GM23338 (cell line): Measurements from ENCODE around the gene CGB2. TPM values are rescaled to one million over a fixed set of nuclear protein-coding genes. Genes with fewer than 3 reads are reported as not detected.
"Not testable (repeated sequence)": the region's sequence is repeated elsewhere in the genome, so short reads cannot be mapped to it uniquely, and the experiment has no call there.

ENCODE experiments used
- ATAC-seq: fragments of 200-7000 bp; cut with Tn5 transposase; 3 replicates; pipeline ENCODE4 v1.9.1; 2020
- DNase-seq: peaks from one replicate; pipeline ENCODE4 v3.0.0-alpha.2; 2015; ENCODE audit warnings: low spot score
- H2AFZ ChIP-seq: fragments of 200-600 bp; sonication (generic); 2 replicates; pipeline ENCODE4 v1.8.0; 2016; ENCODE audit warnings: antibody characterized with exemption, mild to moderate bottlenecking, moderate library complexity
- H3F3A ChIP-seq: fragments of 200-600 bp; sonication (generic); replicated peaks from 2 replicates; pipeline ENCODE4 v1.8.0; 2017; ENCODE audit warnings: antibody characterized with exemption, mixed run types, low read depth
- H3K27ac ChIP-seq: fragments of 200-600 bp; sonication (generic); 2 replicates; pipeline ENCODE4 v1.6.1; 2016; ENCODE audit warnings: low read depth
- H3K27me3 ChIP-seq: fragments of 200-600 bp; sonication (generic); 2 replicates; pipeline ENCODE4 v1.8.0; 2016; ENCODE audit warnings: mild to moderate bottlenecking, mixed run types, moderate library complexity; ENCODE audit not compliant: insufficient read depth
- H3K36me3 ChIP-seq: fragments of 200-600 bp; sonication (generic); 2 replicates; pipeline ENCODE4 v1.8.0; 2016; ENCODE audit warnings: mild to moderate bottlenecking; ENCODE audit not compliant: insufficient read depth
- H3K4me1 ChIP-seq: fragments of 200-600 bp; sonication (generic); 2 replicates; pipeline ENCODE4 v1.8.0; 2016; ENCODE audit warnings: mild to moderate bottlenecking, moderate library complexity; ENCODE audit not compliant: insufficient read depth
- H3K4me2 ChIP-seq: fragments of 200-600 bp; sonication (generic); 2 replicates; pipeline ENCODE4 v1.7.1; 2017; ENCODE audit warnings: mixed run types
- H3K4me3 ChIP-seq: fragments of 200-600 bp; sonication (generic); 2 replicates; pipeline ENCODE4 v1.6.1; 2016; ENCODE audit warnings: mixed run types
- H3K79me2 ChIP-seq: fragments of 200-600 bp; sonication (generic); replicated peaks from 2 replicates; pipeline ENCODE4 v1.8.0; 2017; ENCODE audit warnings: mild to moderate bottlenecking; ENCODE audit not compliant: insufficient read depth
- H3K9me2 ChIP-seq: fragments of 200-600 bp; sonication (generic); 2 replicates; pipeline ENCODE4 v1.8.0; 2017; ENCODE audit not compliant: insufficient read depth
- H4K20me1 ChIP-seq: fragments of 200-600 bp; sonication (generic); replicated peaks from 2 replicates; pipeline ENCODE4 v1.8.0; 2017; ENCODE audit warnings: mild to moderate bottlenecking; ENCODE audit not compliant: insufficient read depth
- H3K27ac Mint-ChIP-seq: 2 replicates; pipeline ENCODE4 v1.8.0; 2020; ENCODE audit warnings: inconsistent platforms, mild to moderate bottlenecking, moderate library complexity, mixed read lengths
- H3K27me3 Mint-ChIP-seq: 3 replicates; pipeline ENCODE4 v1.8.0; 2022; ENCODE audit warnings: low read depth, mild to moderate bottlenecking, moderate library complexity, mixed read lengths, inconsistent platforms; ENCODE audit not compliant: insufficient read depth, poor library complexity
- H3K36me3 Mint-ChIP-seq: 3 replicates; pipeline ENCODE4 v1.8.0; 2021; ENCODE audit warnings: low read depth, mild to moderate bottlenecking, inconsistent platforms, moderate library complexity, mixed read lengths
- H3K4me1 Mint-ChIP-seq: 3 replicates; pipeline ENCODE4 v1.8.0; 2020; ENCODE audit warnings: mild to moderate bottlenecking, inconsistent platforms, mixed read lengths
- H3K4me3 Mint-ChIP-seq: 3 replicates; pipeline ENCODE4 v1.8.0; 2021; ENCODE audit warnings: moderate library complexity, mild to moderate bottlenecking, inconsistent platforms, mixed read lengths
- H3K9me3 Mint-ChIP-seq: 3 replicates; pipeline ENCODE4 v1.8.0; 2020; ENCODE audit warnings: moderate library complexity, mild to moderate bottlenecking, inconsistent platforms, mixed read lengths
- CTCF ChIP-seq, 2 experiments: fragments of 200-600 bp in 1 of 2; sonication (generic) in 1 of 2; conservative IDR thresholded peaks; 2 replicates each; pipeline versions ENCODE4 v1.5.1 to v1.6.1; 2016 to 2017; ENCODE audit warnings: antibody characterized with exemption in 2 of 2, low read depth in 2 of 2, mild to moderate bottlenecking in 2 of 2, moderate library complexity in 1 of 2
- EZH2 ChIP-seq: fragments of 200-600 bp; sonication (generic); IDR thresholded peaks from one replicate; pipeline ENCODE4 v1.8.0; 2017; ENCODE audit warnings: antibody characterized with exemption, mild to moderate bottlenecking, low read depth; ENCODE audit not compliant: unreplicated experiment
- EZH2phosphoT487 ChIP-seq: fragments of 200-600 bp; sonication (generic); IDR thresholded peaks from one replicate; pipeline ENCODE4 v1.8.1; 2018; ENCODE audit warnings: antibody characterized with exemption; ENCODE audit not compliant: unreplicated experiment
- JUNB ChIP-seq: IDR thresholded peaks from one replicate; pipeline ENCODE4 v1.6.1; 2016; ENCODE audit warnings: antibody characterized with exemption; ENCODE audit not compliant: unreplicated experiment
- NANOG ChIP-seq: IDR thresholded peaks from 2 replicates; pipeline ENCODE4 v1.6.1; 2016; ENCODE audit warnings: antibody characterized with exemption, borderline replicate concordance
- REST ChIP-seq: IDR thresholded peaks from one replicate; pipeline ENCODE4 v1.6.1; 2018; ENCODE audit warnings: antibody characterized with exemption; ENCODE audit not compliant: unreplicated experiment
- STAT1 ChIP-seq: IDR thresholded peaks from one replicate; pipeline ENCODE4 v1.6.1; 2016; ENCODE audit warnings: antibody characterized with exemption; ENCODE audit not compliant: unreplicated experiment
- ZNF331 ChIP-seq: fragments of 250-450 bp; sonication (Bioruptor Pico); IDR thresholded peaks from 2 replicates; pipeline ENCODE4 v1.5.0; 2020; ENCODE audit warnings: low read depth, mild to moderate bottlenecking, moderate library complexity
- ZNF462 ChIP-seq: fragments of 250-450 bp; sonication (Bioruptor Pico); IDR thresholded peaks from 2 replicates; pipeline ENCODE4 v1.5.0; 2020; ENCODE audit warnings: mild to moderate bottlenecking, moderate library complexity
- polyA plus RNA-seq: library from polyadenylated mRNA; unstranded; fragments of >200 nt; fragmentation: Nextera tagmentation; extraction: Ambion mirVana; gene quantifications from 2 replicates; pipeline ENCODE4 v1.2.1, GENCODE V29; 2016
- total RNA-seq: library from RNA; depleted of rRNA; stranded (reverse); fragments of >200 nt; shearing (Covaris generic); gene quantifications from 2 replicates; pipeline ENCODE4 v1.2.3, GENCODE V29; 2014

Gene CGB2
- total and polyA plus RNA-seq, 2 experiments from 2014 or later: 0.57 TPM; not detected in 1

GRCh38 chr19:49074869-49075268 lies 43.2 kb downstream of the CGB2 start:
- not testable (repeated sequence) for H3F3A ChIP-seq, H3K27ac Mint-ChIP-seq, H3K4me2 ChIP-seq, H3K4me3 ChIP-seq, H3K9me2 ChIP-seq, H2AFZ ChIP-seq, H3K36me3 Mint-ChIP-seq, H3K36me3 ChIP-seq, H3K4me3 Mint-ChIP-seq, H4K20me1 ChIP-seq, H3K27ac ChIP-seq, ATAC-seq, H3K4me1 ChIP-seq, H3K79me2 ChIP-seq
- Mint-ChIP-seq H3K9me3 (peaks cover 18% of the 10 kb centered on the region), H3K27me3 (peaks cover 46% of the 10 kb centered on the region), H3K4me1 (peaks cover 13% of the 10 kb centered on the region; the same call in 2 of the 3 replicates)
- DNase-seq: peak; percentile 60
- TF ChIP-seq CTCF (conservative IDR thresholded peaks at IDR 0.05; ENCODE audit: low read depth in 2 of 2): peak; percentile 52 to 73
- H3K27me3 ChIP-seq: peaks cover 49% of the 10 kb centered on the region

GRCh38 chr19:49080392-49080791 lies 48.7 kb downstream of the CGB2 start:
- no peak overlapping the region for H3K4me3 Mint-ChIP-seq

More at GRCh38 chr19:49080392-49080791, 48.7 kb downstream of the CGB2 start:
- H3K4me1 ChIP-seq: 0 out of 2 replicates have a peak, but pooled peaks cover 5% of the 10 kb centered on the region
- no peak overlapping the region for H3K4me3 ChIP-seq
- Mint-ChIP-seq H3K27me3 (peaks cover 9% of the 10 kb centered on the region), H3K36me3 (no peaks in the 10 kb centered on the region; the same call in 2 of the 3 replicates), H3K4me1 (peaks cover 2% of the 10 kb centered on the region; the same call in 2 of the 3 replicates), H3K9me3 (peaks cover 3% of the 10 kb centered on the region; the same call in 2 of the 3 replicates), H3K27ac (no peak overlapping the region)
- no peak overlapping the region for H3K27ac ChIP-seq
- H3K4me2 ChIP-seq: no peak overlapping the region
- H2AFZ ChIP-seq: no peak overlapping the region
- no peaks in the 10 kb centered on the region for H3K79me2 ChIP-seq
- ATAC-seq (no peak), DNase-seq (no peak)
- no peaks in the 10 kb centered on the region for H4K20me1 ChIP-seq
- TF ChIP-seq EZH2phosphoT487 (no peak), REST (no peak), ZNF462 (CRISPR knock-in tag) (no peak), ZNF331 (CRISPR knock-in tag) (no peak), STAT1 (no peak), NANOG (no peak), EZH2 (no peak), JUNB (no peak)
- H3K9me2 ChIP-seq: no peaks in the 10 kb centered on the region
- no peaks in the 10 kb centered on the region for H3K36me3 ChIP-seq
- 0 out of 2 replicates have a peak, but pooled peaks cover 3% of the 10 kb centered on the region for H3K27me3 ChIP-seq
- H3F3A ChIP-seq: peaks cover under 1% of the 10 kb centered on the region; the same call in 1 of the 2 replicates
